ENCODE data around the gene FLNC.
A peak's percentile ranks its signal among the peaks of the same experiment; 100 is the strongest.

FLNC gene

GRCh38 chr7:128853799-128854198, 23.6 kb downstream of the FLNC start:
- Histone ChIP-seq H3K4me1 (peaks cover 2 to 10% (median 7%) of the 10 kb centered on the region in 4 donors), H3K27ac (no peak overlapping the region), H3K27me3 (no peaks in the 10 kb centered on the region), H3K4me3 (no peak overlapping the region), H3K9me3 (no peaks in the 10 kb centered on the region), H3K36me3 (peaks cover 63 to 82% (median 81%) of the 10 kb centered on the region in 3 donors)
- intact Hi-C loops (cut with DNase I; ENCODE audit: low total_unique reads) = no loop called here
- TF ChIP-seq, protein P1, sequence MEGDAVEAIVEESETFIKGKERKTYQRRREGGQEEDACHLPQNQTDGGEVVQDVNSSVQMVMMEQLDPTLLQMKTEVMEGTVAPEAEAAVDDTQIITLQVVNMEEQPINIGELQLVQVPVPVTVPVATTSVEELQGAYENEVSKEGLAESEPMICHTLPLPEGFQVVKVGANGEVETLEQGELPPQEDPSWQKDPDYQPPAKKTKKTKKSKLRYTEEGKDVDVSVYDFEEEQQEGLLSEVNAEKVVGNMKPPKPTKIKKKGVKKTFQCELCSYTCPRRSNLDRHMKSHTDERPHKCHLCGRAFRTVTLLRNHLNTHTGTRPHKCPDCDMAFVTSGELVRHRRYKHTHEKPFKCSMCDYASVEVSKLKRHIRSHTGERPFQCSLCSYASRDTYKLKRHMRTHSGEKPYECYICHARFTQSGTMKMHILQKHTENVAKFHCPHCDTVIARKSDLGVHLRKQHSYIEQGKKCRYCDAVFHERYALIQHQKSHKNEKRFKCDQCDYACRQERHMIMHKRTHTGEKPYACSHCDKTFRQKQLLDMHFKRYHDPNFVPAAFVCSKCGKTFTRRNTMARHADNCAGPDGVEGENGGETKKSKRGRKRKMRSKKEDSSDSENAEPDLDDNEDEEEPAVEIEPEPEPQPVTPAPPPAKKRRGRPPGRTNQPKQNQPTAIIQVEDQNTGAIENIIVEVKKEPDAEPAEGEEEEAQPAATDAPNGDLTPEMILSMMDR (IDR thresholded peaks at IDR 0.05) = no peak
- DNase-seq = no peak

- DNase-seq = no peak
- TF ChIP-seq, protein P1 (IDR thresholded peaks at IDR 0.05) = no peak
- H3K36me3 ChIP-seq = peaks cover 57 to 76% (median 75%) of the 10 kb centered on the region in 3 donors
- intact Hi-C loops (cut with DNase I; ENCODE audit: low total_unique reads) = no loop called here
- H3K4me1 ChIP-seq = peaks cover 8 to 16% (median 13%) of the 10 kb centered on the region in 4 donors
- no peak overlapping the region for H3K4me3 ChIP-seq
- no peaks in the 10 kb centered on the region for H3K9me3 ChIP-seq
- H3K27ac ChIP-seq = no peak overlapping the region
- H3K27me3 ChIP-seq = no peaks in the 10 kb centered on the region
These were observed 24.2 kb downstream of the FLNC start for GRCh38 chr7:128854396-128854795.

- Histone ChIP-seq H3K27ac (no peak overlapping the region), H3K36me3 (peaks cover 46 to 64% (median 64%) of the 10 kb centered on the region in 3 donors), H3K9me3 (no peaks in the 10 kb centered on the region), H3K4me3 (no peak overlapping the region), H3K27me3 (no peaks in the 10 kb centered on the region), H3K4me1 (peaks cover 13 to 27% (median 24%) of the 10 kb centered on the region in 4 donors)
- TF ChIP-seq, protein P1 (IDR thresholded peaks at IDR 0.05) = no peak
- no peak for DNase-seq
- intact Hi-C loops (cut with DNase I; ENCODE audit: low total_unique reads) = no loop called here
These were observed 25.4 kb downstream of the FLNC start for GRCh38 chr7:128855559-128855958.

GRCh38 chr7:128856001-128856718, 26.0 kb downstream of the FLNC start:
- intact Hi-C loops (cut with DNase I; ENCODE audit: low total_unique reads) = no loop called here
- H3K36me3 ChIP-seq = peaks cover 40 to 58% (median 58%) of the 10 kb centered on the region in 3 donors
- TF ChIP-seq, protein P1 (IDR thresholded peaks at IDR 0.05) = no peak

DNA sequence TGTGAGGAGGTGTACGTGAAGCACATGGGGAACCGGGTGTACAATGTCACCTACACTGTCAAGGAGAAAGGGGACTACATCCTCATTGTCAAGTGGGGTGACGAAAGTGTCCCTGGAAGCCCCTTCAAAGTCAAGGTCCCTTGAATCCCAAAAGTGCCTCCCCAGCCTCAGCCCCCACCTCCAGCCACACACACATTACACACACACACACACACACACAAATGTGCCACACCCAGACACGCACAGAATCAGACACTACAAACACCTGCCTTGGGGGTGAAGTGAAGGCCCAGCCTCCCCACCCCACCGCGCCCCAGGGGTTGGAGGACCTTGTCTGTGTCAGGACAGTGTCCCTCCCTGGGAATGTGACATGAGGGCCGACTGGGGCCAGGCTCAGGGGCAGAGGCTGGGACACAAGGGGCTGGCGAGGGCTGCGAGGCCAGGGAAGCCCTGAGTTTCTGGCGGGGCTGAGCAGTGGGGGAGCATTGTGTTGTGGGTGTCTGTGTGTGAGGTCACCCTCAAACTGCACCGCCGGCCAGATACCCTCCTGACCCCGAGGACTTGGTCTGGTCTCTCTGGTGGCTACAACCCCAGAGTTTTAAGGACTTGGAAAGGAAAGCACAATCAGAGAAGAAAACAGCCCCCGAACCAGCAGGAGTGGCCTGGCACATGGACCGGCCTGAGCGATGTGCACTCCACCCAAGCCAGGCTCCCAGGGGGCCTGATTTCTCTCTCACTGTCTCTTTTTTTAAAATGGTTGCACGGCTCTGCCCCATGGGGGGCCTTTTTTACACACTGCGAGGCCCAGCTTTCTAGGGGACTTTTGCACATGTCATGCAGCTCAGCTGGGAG, 28.4 kb downstream of the FLNC start:
- Histone ChIP-seq H3K9me3 (no peaks in the 10 kb centered on the region), H3K4me1 (peaks cover 13 to 41% (median 32%) of the 10 kb centered on the region in 4 donors), H3K27ac (peak overlapping the region; percentile 89 to 94), H3K36me3 (peaks cover 18 to 35% (median 34%) of the 10 kb centered on the region in 3 donors), H3K27me3 (no peaks in the 10 kb centered on the region), H3K4me3 (no peak overlapping the region)
- intact Hi-C loops (cut with DNase I; ENCODE audit: low total_unique reads) = no loop called here
- TF ChIP-seq, protein P1 (IDR thresholded peaks at IDR 0.05) = no peak
- peak; percentile 76 to 92 for DNase-seq

More at GRCh38 chr7:128856001-128856718, 26.0 kb downstream of the FLNC start:
- no peak for DNase-seq
- peak overlapping the region in 1 of 2 donors; percentile 38 for H3K27ac ChIP-seq
- peaks cover 13 to 29% (median 24%) of the 10 kb centered on the region in 4 donors for H3K4me1 ChIP-seq
- H3K27me3 ChIP-seq = no peaks in the 10 kb centered on the region
- no peaks in the 10 kb centered on the region for H3K9me3 ChIP-seq
- H3K4me3 ChIP-seq = no peak overlapping the region
